Mesodermal cell (in vitro differentiated cells): Measurements from ENCODE around the gene RCAN1.
"Not testable (repeated sequence)": the region's sequence is repeated elsewhere in the genome, so short reads cannot be mapped to it uniquely, and the experiment has no call there.

ENCODE experiments used
- H3K27ac ChIP-seq: 2 replicates; pipeline ENCODE4 v1.7.0; 2013; ENCODE audit warnings: mild to moderate bottlenecking, low read depth, low read length, moderate library complexity; ENCODE audit not compliant: severe bottlenecking
- H3K36me3 ChIP-seq: 2 replicates; pipeline ENCODE4 v1.7.1; 2013; ENCODE audit warnings: mild to moderate bottlenecking, low read length, moderate library complexity; ENCODE audit not compliant: control insufficient read depth, insufficient read depth
- H3K4me1 ChIP-seq: one replicate; pipeline ENCODE4 v1.7.1; 2013; ENCODE audit warnings: mild to moderate bottlenecking, low read length; ENCODE audit not compliant: insufficient read depth, control insufficient read depth, poor library complexity, severe bottlenecking
- H3K4me3 ChIP-seq: 2 replicates; pipeline ENCODE4 v1.7.0; 2013; ENCODE audit warnings: low read length, control low read depth, mild to moderate bottlenecking; ENCODE audit not compliant: insufficient read depth, poor library complexity, severe bottlenecking; ENCODE audit errors: extremely low read depth
- H3K9me3 ChIP-seq: 2 replicates; pipeline ENCODE4 v1.7.1; 2013; ENCODE audit warnings: mild to moderate bottlenecking, low read length, moderate library complexity; ENCODE audit not compliant: control insufficient read depth
- WGBS, 2 experiments: methylation state at CpG; one replicate each; pipeline ENCODE4 v1.1.5; 2013; ENCODE audit warnings: missing lambda C conversion rate in 2 of 2; ENCODE audit not compliant: insufficient coverage in 2 of 2; 5-methylcytosine and 5-hydroxymethylcytosine counted together

Gene RCAN1

GRCh38 chr21:34500191-34500590 is 114.7 kb downstream of the RCAN1 start:
- Histone ChIP-seq H3K36me3 (no peaks in the 10 kb centered on the region), H3K4me1 (no peaks in the 10 kb centered on the region), H3K27ac (no peak overlapping the region), H3K9me3 (peaks cover 6% of the 10 kb centered on the region), H3K4me3 (no peak overlapping the region)
- WGBS, 2 experiments, result no CpG with 5 or more reads among the region's 1 CpG

GRCh38 chr21:34499116-34499515 is 115.8 kb downstream of the RCAN1 start:
- no peaks in the 10 kb centered on the region for H3K36me3 ChIP-seq
- H3K27ac ChIP-seq, result no peak overlapping the region
- no peaks in the 10 kb centered on the region for H3K4me1 ChIP-seq
- peaks cover 6% of the 10 kb centered on the region for H3K9me3 ChIP-seq
- WGBS, 2 experiments, result 78 to 84% methylated on average over 4 of the region's 4 CpGs
- no peak overlapping the region for H3K4me3 ChIP-seq

GRCh38 chr21:34498623-34499022 is 116.3 kb downstream of the RCAN1 start:
- H3K9me3 ChIP-seq, result peaks cover 6% of the 10 kb centered on the region
- 94 to 100% methylated on average over 2 of the region's 3 CpGs for WGBS, 2 experiments
- no peak overlapping the region for H3K4me3 ChIP-seq
- no peak overlapping the region for H3K27ac ChIP-seq
- H3K4me1 ChIP-seq, result no peaks in the 10 kb centered on the region
- no peaks in the 10 kb centered on the region for H3K36me3 ChIP-seq

- not testable (repeated sequence) for H3K27ac ChIP-seq, H3K4me3 ChIP-seq, H3K36me3 ChIP-seq, H3K4me1 ChIP-seq, H3K9me3 ChIP-seq
- WGBS, 2 experiments, result no CpG with 5 or more reads among the region's 5 CpGs
Measured at GRCh38 chr21:34483854-34484253, 131.1 kb downstream of the RCAN1 start.

DNA sequence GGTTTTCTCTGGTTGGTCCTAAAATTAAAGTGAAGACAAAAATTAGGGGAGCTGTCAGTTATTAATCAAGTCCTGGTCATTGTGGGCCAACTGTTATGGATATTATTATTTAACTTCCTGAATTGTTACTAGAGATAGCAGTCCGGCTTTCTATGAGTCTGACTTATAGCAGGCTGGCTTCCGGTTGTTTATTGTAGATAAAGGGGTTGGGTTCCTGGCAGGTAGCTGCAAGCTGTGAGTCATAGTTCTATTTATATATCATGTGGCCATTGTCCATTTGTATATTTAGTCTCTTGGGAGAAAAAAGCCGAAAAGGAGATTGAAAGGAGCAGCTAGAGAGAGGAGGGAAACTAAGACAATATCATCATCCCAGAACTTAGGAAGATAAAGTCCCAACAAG is 131.5 kb downstream of the RCAN1 start:
- H3K4me3 ChIP-seq, H3K36me3 ChIP-seq, H3K27ac ChIP-seq, H3K9me3 ChIP-seq, H3K4me1 ChIP-seq: not testable (repeated sequence)
- WGBS, 2 experiments, result no CpG with 5 or more reads among the region's 3 CpGs

- not testable (repeated sequence) for H3K4me3 ChIP-seq, H3K9me3 ChIP-seq, H3K36me3 ChIP-seq, H3K27ac ChIP-seq, H3K4me1 ChIP-seq
- WGBS, 2 experiments, result no CpG with 5 or more reads among the region's 3 CpGs
Measured at GRCh38 chr21:34467333-34467732, 147.6 kb downstream of the RCAN1 start.
